ENCODE results near the gene LCTL. TPM values are rescaled to one million over a fixed set of nuclear protein-coding genes. Genes with fewer than 3 reads are reported as not detected.
"Not testable (repeated sequence)": the region's sequence is repeated elsewhere in the genome, so short reads cannot be mapped to it uniquely, and the experiment has no call there.

LCTL gene
- total RNA-seq, 1 donor from 2014 or later = not detected

- DNase-seq (ENCODE audit: low spot score) = no peak
Observed at GRCh38 chr15:66592505-66593218, 26.9 kb upstream of the LCTL start.

GRCh38 chr15:66591322-66591862 lies 25.6 kb upstream of the LCTL start:
- no peak for DNase-seq (ENCODE audit: low spot score)

GRCh38 chr15:66590435-66590834 lies 24.6 kb upstream of the LCTL start:
- DNase-seq (ENCODE audit: low spot score) = no peak

GRCh38 chr15:66589429-66589828 lies 23.6 kb upstream of the LCTL start:
- not testable (repeated sequence) for DNase-seq (ENCODE audit: low spot score)

- DNase-seq (ENCODE audit: low spot score) = no peak
Observed at GRCh38 chr15:66588971-66589370, 23.2 kb upstream of the LCTL start.

- no peak for DNase-seq (ENCODE audit: low spot score)
Observed at GRCh38 chr15:66588537-66588936, 22.7 kb upstream of the LCTL start.

- no peak for DNase-seq (ENCODE audit: low spot score)
Observed at GRCh38 chr15:66587749-66588148, 22.0 kb upstream of the LCTL start.

- no peak for DNase-seq (ENCODE audit: low spot score)
Observed at GRCh38 chr15:66587020-66587419, 21.2 kb upstream of the LCTL start.

- no peak for DNase-seq (ENCODE audit: low spot score)
Observed at GRCh38 chr15:66586155-66586976, 20.6 kb upstream of the LCTL start.

- no peak for DNase-seq (ENCODE audit: low spot score)
Observed at GRCh38 chr15:66581972-66582537, 16.3 kb upstream of the LCTL start.

- DNase-seq (ENCODE audit: low spot score) = no peak
Observed at GRCh38 chr15:66580643-66581042, 14.8 kb upstream of the LCTL start.

- DNase-seq (ENCODE audit: low spot score) = no peak
Observed at GRCh38 chr15:66578286-66578875, 12.6 kb upstream of the LCTL start.

- DNase-seq (ENCODE audit: low spot score) = no peak
Observed at GRCh38 chr15:66574596-66574950, 8.8 kb upstream of the LCTL start.

- no peak for DNase-seq (ENCODE audit: low spot score)
Observed at GRCh38 chr15:66573719-66574595, 8.2 kb upstream of the LCTL start.

GRCh38 chr15:66573348-66573718 lies 7.5 kb upstream of the LCTL start:
- DNase-seq (ENCODE audit: low spot score) = no peak

GRCh38 chr15:66572146-66572545 lies 6.3 kb upstream of the LCTL start:
- no peak for DNase-seq (ENCODE audit: low spot score)

GRCh38 chr15:66570842-66571478 lies 5.2 kb upstream of the LCTL start:
- DNase-seq (ENCODE audit: low spot score) = no peak

- no peak for DNase-seq (ENCODE audit: low spot score)
Observed at GRCh38 chr15:66570327-66570726, 4.5 kb upstream of the LCTL start.

- no peak for DNase-seq (ENCODE audit: low spot score)
Observed at GRCh38 chr15:66569461-66570137, 3.8 kb upstream of the LCTL start.

- DNase-seq (ENCODE audit: low spot score) = no peak
Observed at GRCh38 chr15:66567897-66568296, 2.1 kb upstream of the LCTL start.
